Stromal cell of bone marrow (primary cell): Measurements from ENCODE around the gene AQP12B.
"Not testable (repeated sequence)": the region's sequence is repeated elsewhere in the genome, so short reads cannot be mapped to it uniquely, and the experiment has no call there.

Experiments used
- DNase-seq: peaks from one replicate; pipeline ENCODE4 v3.0.0-alpha.2; 2012; ENCODE audit warnings: low read depth

The AQP12B gene

GRCh38 chr2:240701091-240701735 lies 18.5 kb upstream of the AQP12B start:
- no peak for DNase-seq

GRCh38 chr2:240700616-240701015 lies 17.9 kb upstream of the AQP12B start:
- DNase-seq, result not testable (repeated sequence)

GRCh38 chr2:240699835-240700234 lies 17.1 kb upstream of the AQP12B start:
- not testable (repeated sequence) for DNase-seq

- DNase-seq, result not testable (repeated sequence)
Measured at GRCh38 chr2:240698852-240699561, 16.3 kb upstream of the AQP12B start.

GRCh38 chr2:240696469-240696868 lies 13.8 kb upstream of the AQP12B start:
- not testable (repeated sequence) for DNase-seq

- not testable (repeated sequence) for DNase-seq
Measured at GRCh38 chr2:240695593-240695992, 12.9 kb upstream of the AQP12B start.

- DNase-seq, result not testable (repeated sequence)
Measured at GRCh38 chr2:240694304-240694703, 11.6 kb upstream of the AQP12B start.

GRCh38 chr2:240692583-240693561 lies 10.2 kb upstream of the AQP12B start:
- not testable (repeated sequence) for DNase-seq

GRCh38 chr2:240691631-240692420 lies 9.1 kb upstream of the AQP12B start, which contains the start of gene AQP12A:
TSS of gene AQP12A (plus strand) at chr2:240691866. CDS start at chr2:240691914, 48 bp downstream.
- DNase-seq, result not testable (repeated sequence)

GRCh38 chr2:240691075-240691427 lies 8.4 kb upstream of the AQP12B start:
- DNase-seq, result not testable (repeated sequence)

GRCh38 chr2:240690421-240691074 lies 7.9 kb upstream of the AQP12B start:
- DNase-seq, result not testable (repeated sequence)

- no peak for DNase-seq
Measured at GRCh38 chr2:240689975-240690374, 7.3 kb upstream of the AQP12B start.

GRCh38 chr2:240688553-240688919 lies 5.9 kb upstream of the AQP12B start:
- DNase-seq, result no peak

- DNase-seq, result no peak
Measured at GRCh38 chr2:240687741-240688552, 5.3 kb upstream of the AQP12B start.

- DNase-seq, result no peak
Measured at GRCh38 chr2:240687045-240687740, 4.5 kb upstream of the AQP12B start.

- DNase-seq, result no peak
Measured at GRCh38 chr2:240686460-240686859, 3.8 kb upstream of the AQP12B start.

- DNase-seq, result no peak
Measured at GRCh38 chr2:240685771-240686371, 3.2 kb upstream of the AQP12B start.

GRCh38 chr2:240683980-240684728 lies 1.5 kb upstream of the AQP12B start:
- DNase-seq, result not testable (repeated sequence)
